Measurements from ENCODE around the gene ARMC8. TPM values are rescaled to one million over a fixed set of nuclear protein-coding genes. Genes with fewer than 3 reads are reported as not detected.

ARMC8 gene
- total and polyA plus RNA-seq, 7 donors = 12.0 to 75.0 (median 67.6) TPM

DNA sequence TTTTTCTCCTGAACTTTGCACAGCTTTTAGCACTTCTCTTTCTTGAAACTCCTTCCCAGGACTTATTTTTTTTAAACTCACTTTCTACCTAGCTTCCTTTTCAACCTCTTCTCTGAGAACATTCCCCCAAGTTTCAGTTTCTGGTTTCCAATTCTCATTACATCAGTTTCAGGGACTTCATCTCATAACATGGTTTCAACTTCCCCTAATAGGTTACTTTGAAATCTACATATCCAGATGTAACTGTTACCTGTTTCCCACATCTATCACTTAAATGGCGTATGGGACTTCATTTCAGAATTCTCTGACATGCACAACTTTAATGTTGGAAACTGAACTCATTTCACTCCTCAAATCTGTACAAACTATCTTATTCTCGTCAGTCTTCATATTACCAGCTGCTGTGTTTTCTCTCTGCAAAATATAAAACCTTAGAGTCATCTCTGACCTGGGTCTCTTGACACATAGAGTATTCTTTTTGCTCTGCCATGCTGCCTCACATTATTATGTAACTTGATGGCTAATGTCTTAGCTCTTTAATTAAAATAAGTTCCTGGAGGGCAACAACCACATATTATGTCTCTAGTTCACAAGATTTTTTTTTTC is 84.2 kb downstream of the ARMC8 start:
- no peaks in the 10 kb centered on the region for H3K4me1 ChIP-seq
- intact Hi-C loops (cut with DNase I) = no loop called here
- H3K36me3 ChIP-seq = peaks cover 5 to 94% (median 31%) of the 10 kb centered on the region in 4 donors
- H3K4me3 ChIP-seq = no peak overlapping the region
- no peaks in the 10 kb centered on the region for H3K9me3 ChIP-seq
- no peak overlapping the region for H3K27ac ChIP-seq
- WGBS, 2 donors = 88 to 96% methylated on average over 2 of the region's 2 CpGs
- TF ChIP-seq, protein P1, sequence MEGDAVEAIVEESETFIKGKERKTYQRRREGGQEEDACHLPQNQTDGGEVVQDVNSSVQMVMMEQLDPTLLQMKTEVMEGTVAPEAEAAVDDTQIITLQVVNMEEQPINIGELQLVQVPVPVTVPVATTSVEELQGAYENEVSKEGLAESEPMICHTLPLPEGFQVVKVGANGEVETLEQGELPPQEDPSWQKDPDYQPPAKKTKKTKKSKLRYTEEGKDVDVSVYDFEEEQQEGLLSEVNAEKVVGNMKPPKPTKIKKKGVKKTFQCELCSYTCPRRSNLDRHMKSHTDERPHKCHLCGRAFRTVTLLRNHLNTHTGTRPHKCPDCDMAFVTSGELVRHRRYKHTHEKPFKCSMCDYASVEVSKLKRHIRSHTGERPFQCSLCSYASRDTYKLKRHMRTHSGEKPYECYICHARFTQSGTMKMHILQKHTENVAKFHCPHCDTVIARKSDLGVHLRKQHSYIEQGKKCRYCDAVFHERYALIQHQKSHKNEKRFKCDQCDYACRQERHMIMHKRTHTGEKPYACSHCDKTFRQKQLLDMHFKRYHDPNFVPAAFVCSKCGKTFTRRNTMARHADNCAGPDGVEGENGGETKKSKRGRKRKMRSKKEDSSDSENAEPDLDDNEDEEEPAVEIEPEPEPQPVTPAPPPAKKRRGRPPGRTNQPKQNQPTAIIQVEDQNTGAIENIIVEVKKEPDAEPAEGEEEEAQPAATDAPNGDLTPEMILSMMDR (IDR thresholded peaks at IDR 0.05) = no peak
- no peaks in the 10 kb centered on the region for H3K27me3 ChIP-seq
- DNase-seq = no peak

DNA sequence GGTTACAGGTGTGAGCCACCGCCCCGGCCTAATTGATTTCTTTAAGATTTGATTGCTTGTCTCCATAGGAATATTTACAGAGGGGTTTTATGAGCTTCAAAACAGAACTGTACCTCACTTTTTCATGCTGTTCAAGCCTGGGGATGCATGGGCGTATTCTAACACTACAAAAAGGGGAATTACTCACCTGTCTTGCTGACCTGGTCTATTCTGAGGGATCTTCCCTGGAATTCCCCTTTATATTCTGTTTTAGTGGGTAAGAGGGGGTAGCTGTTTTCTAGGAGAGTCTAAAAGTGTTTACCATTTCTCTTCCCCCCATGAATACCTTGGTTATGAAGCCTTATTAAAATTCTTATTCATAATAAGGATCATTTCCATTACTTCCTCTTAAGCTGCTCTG is 94.5 kb downstream of the ARMC8 start:
- no peaks in the 10 kb centered on the region for H3K9me3 ChIP-seq
- TF ChIP-seq POLR2AphosphoS5 (IDR thresholded peaks at IDR 0.05) (no peak), POLR2A (IDR thresholded peaks at IDR 0.05) (no peak)
- TF ChIP-seq, protein P1 (IDR thresholded peaks at IDR 0.05) = no peak
- no peaks in the 10 kb centered on the region for H3K27me3 ChIP-seq
- no peak overlapping the region for H3K4me3 ChIP-seq
- intact Hi-C loops (cut with DNase I) = no loop called here
- DNase-seq = no peak
- no peaks in the 10 kb centered on the region for H3K4me1 ChIP-seq
- H3K27ac ChIP-seq = no peak overlapping the region
- 94 to 99% methylated on average over 3 of the region's 3 CpGs for WGBS, 2 donors
- peaks cover 4 to 52% (median 27%) of the 10 kb centered on the region in 4 donors for H3K36me3 ChIP-seq

DNA sequence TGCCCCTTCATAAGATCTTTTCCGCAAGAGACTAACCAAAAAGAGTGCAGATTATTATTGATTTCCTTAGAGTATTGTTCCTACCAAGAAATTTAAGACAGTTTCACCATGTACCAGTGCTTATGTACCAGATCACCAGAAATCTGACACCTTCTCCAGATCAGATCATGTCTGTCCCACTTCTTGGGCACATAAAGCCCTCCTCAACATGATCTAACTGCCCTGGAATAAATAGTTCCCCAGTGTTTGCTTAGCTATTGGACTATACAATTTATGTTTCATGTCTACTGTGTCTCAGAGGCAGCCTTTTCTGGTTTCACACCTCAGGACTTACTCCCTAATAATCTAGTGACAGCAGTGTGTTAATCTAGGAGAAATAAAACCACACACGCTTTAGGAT is 95.7 kb downstream of the ARMC8 start:
- peaks cover 4 to 57% (median 33%) of the 10 kb centered on the region in 4 donors for H3K36me3 ChIP-seq
- H3K27me3 ChIP-seq = no peaks in the 10 kb centered on the region
- H3K27ac ChIP-seq = no peak overlapping the region
- no peaks in the 10 kb centered on the region for H3K4me1 ChIP-seq
- 97 to 98% methylated on average over 2 of the region's 2 CpGs for WGBS, 2 donors
- H3K9me3 ChIP-seq = no peaks in the 10 kb centered on the region
- no peak overlapping the region for H3K4me3 ChIP-seq
- TF ChIP-seq EP300 (IDR thresholded peaks at IDR 0.05) = no peak
- TF ChIP-seq, protein P1 (IDR thresholded peaks at IDR 0.05) = no peak
- no peak for DNase-seq
- intact Hi-C loops (cut with DNase I) = no loop called here

DNA sequence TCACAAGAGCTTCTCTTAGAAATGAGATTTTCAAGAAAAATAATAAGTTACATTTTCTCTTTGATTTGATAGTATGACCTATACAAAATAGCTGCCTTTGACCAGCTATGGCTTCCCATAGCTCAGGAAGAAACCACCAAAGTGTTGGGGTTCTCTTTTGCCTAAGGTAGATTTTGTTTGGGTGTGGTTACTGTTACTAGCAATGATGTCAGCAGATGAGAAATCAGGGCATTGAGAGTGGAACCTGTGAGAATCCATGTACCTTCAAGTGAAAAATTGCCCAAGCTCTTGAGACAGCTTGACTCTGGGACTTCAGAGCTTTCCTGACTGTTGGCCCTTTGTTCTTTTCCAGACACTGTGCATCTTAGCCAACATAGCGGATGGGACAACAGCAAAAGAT is 97.0 kb downstream of the ARMC8 start:
- DNase-seq = no peak
- Histone ChIP-seq H3K4me1 (no peaks in the 10 kb centered on the region), H3K36me3 (peaks cover 6 to 69% (median 37%) of the 10 kb centered on the region in 4 donors), H3K27ac (no peak overlapping the region), H3K4me3 (no peak overlapping the region), H3K9me3 (no peaks in the 10 kb centered on the region), H3K27me3 (no peaks in the 10 kb centered on the region)
- intact Hi-C loops (cut with DNase I) = no loop called here
- 97% methylated on average over 1 of the region's 1 CpG for WGBS, 2 donors
- TF ChIP-seq EP300 (IDR thresholded peaks at IDR 0.05) (no peak), POLR2AphosphoS5 (IDR thresholded peaks at IDR 0.05) (no peak), POLR2A (IDR thresholded peaks at IDR 0.05) (no peak)
- TF ChIP-seq, protein P1 (IDR thresholded peaks at IDR 0.05) = no peak

DNA sequence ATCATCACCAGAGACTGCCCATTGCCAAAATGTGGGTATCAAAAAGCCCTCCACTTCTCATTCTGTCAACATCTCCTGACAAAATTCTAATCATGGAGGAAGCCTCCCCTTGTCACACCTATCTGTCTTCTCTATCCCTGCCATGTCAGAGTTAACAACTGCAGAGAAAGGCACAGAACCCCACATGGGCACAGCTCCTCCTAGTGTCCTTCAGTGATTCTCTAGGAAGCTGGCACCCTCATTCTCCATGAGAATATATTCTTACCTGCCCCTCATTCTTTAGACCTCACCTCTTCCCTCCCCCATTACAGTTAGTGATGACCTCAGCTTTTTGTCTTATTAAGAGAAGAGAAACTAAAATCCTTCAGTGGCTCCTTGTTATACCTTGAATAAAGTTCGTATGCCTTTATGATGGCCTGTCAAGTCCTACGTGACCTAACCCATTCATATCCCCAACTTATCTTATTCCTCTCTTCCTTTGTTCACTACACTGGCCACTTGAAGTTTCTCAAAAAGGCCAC is 97.9 kb downstream of the ARMC8 start:
- 91 to 95% methylated on average over 2 of the region's 2 CpGs for WGBS, 2 donors
- peaks cover 11 to 78% (median 44%) of the 10 kb centered on the region in 4 donors for H3K36me3 ChIP-seq
- no peak overlapping the region for H3K4me3 ChIP-seq
- H3K27me3 ChIP-seq = no peaks in the 10 kb centered on the region
- no peak overlapping the region for H3K27ac ChIP-seq
- no peaks in the 10 kb centered on the region for H3K9me3 ChIP-seq
- no peak for DNase-seq
- intact Hi-C loops (cut with DNase I) = no loop called here
- TF ChIP-seq, protein P1 (IDR thresholded peaks at IDR 0.05) = no peak
- TF ChIP-seq EP300 (IDR thresholded peaks at IDR 0.05) (no peak), POLR2A (IDR thresholded peaks at IDR 0.05) (no peak), POLR2AphosphoS5 (IDR thresholded peaks at IDR 0.05) (no peak)
- no peaks in the 10 kb centered on the region for H3K4me1 ChIP-seq
